PC-3 (cell line): Measurements from ENCODE around the gene SRGAP3. TPM values are rescaled to one million over a fixed set of nuclear protein-coding genes. Genes with fewer than 3 reads are reported as not detected.

Source experiments
- ATAC-seq: fragments of 200-7000 bp; cut with Tn5 transposase; 2 replicates; pipeline ENCODE4 v1.9.1; 2020; ENCODE audit warnings: mild to moderate bottlenecking, moderate library complexity
- BruUV-seq: library from RNA; stranded (reverse); fragments of 400-500 nt; replicated peaks from 2 replicates; lab custom pipeline; 2021; lab: Mats Ljungman, UMichigan
- CTCF ChIA-PET: fragments of 300-600 bp; sonication (Branson Sonifier 250); formaldehyde crosslinking; loops from one replicate; lab custom pipeline; 2022; ENCODE audit warnings: antibody characterized with exemption; lab: Charles Lee
- POLR2A ChIA-PET: fragments of 300-600 bp; sonication (Branson Sonifier 250); formaldehyde crosslinking; loops from one replicate; lab custom pipeline; 2022; ENCODE audit warnings: antibody characterized with exemption; ENCODE audit not compliant: unreplicated experiment; lab: Charles Lee
- DNase-seq: peaks from one replicate; pipeline ENCODE4 v3.0.0-alpha.2; 2015
- H2AFZ ChIP-seq: fragments of 300-600 bp; sonication (generic); 2 replicates; pipeline ENCODE4 v1.6.0; 2016; ENCODE audit warnings: antibody characterized with exemption, low read length
- H3F3A ChIP-seq: fragments of 300-600 bp; sonication (generic); one replicate; pipeline ENCODE4 v1.6.0; 2017; ENCODE audit warnings: antibody characterized with exemption, low read length, control low read depth, mild to moderate bottlenecking; ENCODE audit not compliant: unreplicated experiment
- H3K27ac ChIP-seq: fragments of 300-600 bp; sonication (generic); 2 replicates; pipeline ENCODE4 v1.5.1; 2016; ENCODE audit warnings: mild to moderate bottlenecking, low read length
- H3K27me3 ChIP-seq: fragments of 300-600 bp; sonication (generic); 2 replicates; pipeline ENCODE4 v1.6.1; 2016; ENCODE audit warnings: low read length, mixed read lengths
- H3K36me3 ChIP-seq: fragments of 300-600 bp; sonication (generic); 2 replicates; pipeline ENCODE4 v1.6.1; 2016; ENCODE audit warnings: low read depth, mixed run types, low read length, mixed read lengths
- H3K4me1 ChIP-seq: fragments of 300-600 bp; sonication (generic); 2 replicates; pipeline ENCODE4 v1.5.1; 2016; ENCODE audit warnings: low read length; ENCODE audit not compliant: insufficient read depth
- H3K4me2 ChIP-seq: fragments of 300-600 bp; sonication (generic); 2 replicates; pipeline ENCODE4 v1.6.0; 2016; ENCODE audit warnings: low read length
- H3K4me3 ChIP-seq: fragments of 300-600 bp; sonication (generic); 2 replicates; pipeline ENCODE4 v1.5.1; 2016; ENCODE audit warnings: mild to moderate bottlenecking, low read length, mixed read lengths
- H3K79me2 ChIP-seq: fragments of 300-600 bp; sonication (generic); 2 replicates; pipeline ENCODE4 v1.6.1; 2017; ENCODE audit warnings: low read length, mixed read lengths
- H3K9ac ChIP-seq: fragments of 300-600 bp; sonication (generic); 2 replicates; pipeline ENCODE4 v1.6.0; 2016; ENCODE audit warnings: mild to moderate bottlenecking, low read length
- H3K9me2 ChIP-seq: fragments of 300-600 bp; sonication (generic); replicated peaks from 2 replicates; pipeline ENCODE4 v1.6.1; 2016; ENCODE audit warnings: mixed run types, low read length, mixed read lengths
- H3K9me3 ChIP-seq: fragments of 300-600 bp; sonication (generic); 2 replicates; pipeline ENCODE4 v1.6.1; 2016; ENCODE audit warnings: low read length, mixed read lengths
- H4K20me1 ChIP-seq: fragments of 300-600 bp; sonication (generic); 2 replicates; pipeline ENCODE4 v1.6.1; 2016; ENCODE audit warnings: low read length, mixed read lengths
- CTCF ChIP-seq: fragments of 300-600 bp; sonication (generic); conservative IDR thresholded peaks from 2 replicates; pipeline ENCODE4 v1.5.1; 2017; ENCODE audit warnings: antibody characterized with exemption, low read depth, mild to moderate bottlenecking, low read length
- EZH2 ChIP-seq: fragments of 300-600 bp; sonication (generic); IDR thresholded peaks from one replicate; pipeline ENCODE4 v1.6.1; 2017; ENCODE audit warnings: antibody characterized with exemption, mild to moderate bottlenecking, low read length; ENCODE audit not compliant: unreplicated experiment
- EZH2phosphoT487 ChIP-seq: fragments of 300-600 bp; sonication (generic); IDR thresholded peaks from 2 replicates; pipeline ENCODE4 v1.6.1; 2018; ENCODE audit warnings: mild to moderate bottlenecking, antibody characterized with exemption, low read length, borderline replicate concordance
- intact Hi-C: fragments of 100-400 bp; cut with micrococcal nuclease; formaldehyde crosslinking; loops from 2 replicates; pipeline ENCODE4 v1.9.0; 2023
- total RNA-seq: library from RNA; depleted of rRNA; stranded (reverse); fragments of >200 nt; gene quantifications from 2 replicates; pipeline ENCODE4 v1.2.3, GENCODE V29; 2014

SRGAP3 gene
- total RNA-seq, 1 experiment from 2014 or later = 7.5 TPM

DNA sequence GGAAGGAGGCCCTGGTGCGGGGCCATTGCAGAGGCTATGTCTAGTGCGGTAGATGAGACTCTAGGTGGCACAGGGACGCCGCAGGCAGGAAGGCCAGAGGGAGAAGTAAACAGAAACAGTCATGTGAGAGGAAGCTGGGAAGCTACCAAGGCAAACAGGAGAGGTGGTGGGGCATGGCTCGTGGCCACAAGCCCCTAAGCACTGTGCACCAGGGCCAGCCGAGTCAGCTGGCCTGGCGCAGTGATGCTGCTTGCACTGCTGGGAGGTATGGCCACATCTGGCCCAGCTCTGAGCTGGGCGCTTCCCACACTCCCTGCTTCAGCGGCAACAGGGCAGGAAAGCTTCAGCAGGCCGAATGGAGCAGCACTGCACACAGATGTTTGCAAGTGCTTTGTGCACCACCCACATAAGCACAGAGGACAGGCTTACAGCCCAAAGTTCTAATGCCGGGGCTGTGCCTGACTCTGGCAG lies 76.6 kb downstream of the SRGAP3 start:
- POLR2A ChIA-PET = no interaction called here
- DNase-seq = peak; percentile 87

DNA sequence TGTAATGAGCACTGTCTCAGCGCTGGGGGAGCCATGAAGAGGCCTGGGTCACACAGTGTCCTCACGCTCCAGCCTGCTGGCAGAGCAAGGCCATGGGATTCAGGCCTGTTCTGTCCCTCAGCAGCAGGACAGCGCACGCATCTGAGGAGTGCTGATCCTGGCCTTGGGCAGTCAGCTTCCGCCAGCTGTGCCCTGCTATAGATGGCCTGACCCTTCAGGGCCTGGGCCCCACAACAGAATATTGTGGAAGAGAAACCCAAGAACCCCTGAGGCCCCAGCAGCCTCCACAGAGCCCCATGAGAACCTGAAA lies 78.6 kb downstream of the SRGAP3 start:
- no peak overlapping the region for H2AFZ ChIP-seq
- no TSS peak for BruUV-seq
- H3K9me2 ChIP-seq = no peaks in the 10 kb centered on the region
- no peaks in the 10 kb centered on the region for H3K27me3 ChIP-seq
- CTCF ChIA-PET = no interaction called here
- H3K27ac ChIP-seq = no peak overlapping the region
- DNase-seq (no peak), ATAC-seq (no peak)
- H3K4me3 ChIP-seq = no peak overlapping the region
- POLR2A ChIA-PET = no interaction called here
- H3K79me2 ChIP-seq = no peaks in the 10 kb centered on the region
- H4K20me1 ChIP-seq = no peaks in the 10 kb centered on the region
- H3K4me2 ChIP-seq = no peak overlapping the region
- H3F3A ChIP-seq = no peaks in the 10 kb centered on the region
- intact Hi-C loops = no loop called here
- H3K36me3 ChIP-seq = no peaks in the 10 kb centered on the region
- no peaks in the 10 kb centered on the region for H3K9me3 ChIP-seq
- H3K4me1 ChIP-seq = peaks cover 28% of the 10 kb centered on the region
- no peak overlapping the region for H3K9ac ChIP-seq
- TF ChIP-seq CTCF (no peak), EZH2 (no peak), EZH2phosphoT487 (no peak)

More for the DNA sequence above, 76.6 kb downstream of the SRGAP3 start:
- peak; percentile 78 for ATAC-seq
- no peak for TF ChIP-seq EZH2phosphoT487
- peak; percentile 48; the same call in 1 of the 2 replicates for TF ChIP-seq CTCF
- no peak for TF ChIP-seq EZH2
- CTCF ChIA-PET = interaction anchor here (1.0 to 1.4 kb wide), 4 partner anchors 42 to 129 kb away, joined by 4 to 17 read pairs (median 6); partner anchors contain the start of gene SRGAP3
- intact Hi-C loops = loop anchor here (1.0 kb wide), 1 partner anchor 129 kb away; no protein-coding TSS in a partner anchor
- Histone ChIP-seq H4K20me1 (no peaks in the 10 kb centered on the region), H3K27me3 (no peaks in the 10 kb centered on the region), H3K4me1 (peaks cover 32% of the 10 kb centered on the region), H3K36me3 (no peaks in the 10 kb centered on the region), H3K9ac (no peak overlapping the region), H3F3A (no peaks in the 10 kb centered on the region), H3K79me2 (no peaks in the 10 kb centered on the region), H3K4me3 (no peak overlapping the region), H3K4me2 (peak overlapping the region; percentile 30), H3K27ac (peak overlapping the region; percentile 8; the same call in 1 of the 2 replicates), H3K9me3 (no peaks in the 10 kb centered on the region), H3K9me2 (no peaks in the 10 kb centered on the region), H2AFZ (peak overlapping the region; percentile 51)
- no TSS peak for BruUV-seq

GRCh38 chr3:9169956-9170850 lies 79.2 kb downstream of the SRGAP3 start:
- Histone ChIP-seq H3K9me3 (no peaks in the 10 kb centered on the region), H3K4me2 (no peak overlapping the region), H3K27me3 (no peaks in the 10 kb centered on the region), H3K9me2 (no peaks in the 10 kb centered on the region), H2AFZ (no peak overlapping the region), H3K4me1 (peaks cover 22% of the 10 kb centered on the region), H3K36me3 (no peaks in the 10 kb centered on the region), H3K27ac (no peak overlapping the region), H3K9ac (no peak overlapping the region), H4K20me1 (no peaks in the 10 kb centered on the region), H3K4me3 (no peak overlapping the region), H3F3A (no peaks in the 10 kb centered on the region), H3K79me2 (no peaks in the 10 kb centered on the region)
- ChIA-PET CTCF (no interaction called here), POLR2A (no interaction called here)
- no TSS peak for BruUV-seq
- TF ChIP-seq CTCF (no peak), EZH2 (no peak), EZH2phosphoT487 (no peak)
- intact Hi-C loops = no loop called here
- ATAC-seq (no peak), DNase-seq (no peak)
